Right lung (tissue), 5 donors: ENCODE results near the gene SLIT3. TPM values are rescaled to one million over a fixed set of nuclear protein-coding genes. Genes with fewer than 3 reads are reported as not detected.
"Not testable (repeated sequence)": the region's sequence is repeated elsewhere in the genome, so short reads cannot be mapped to it uniquely, and the experiment has no call there.

ENCODE experiments used
- DNase-seq, 2 donors: peaks; one replicate each; pipeline ENCODE4 v3.0.0-alpha.2; 2013
- polyA plus RNA-seq, 5 donors: library from polyadenylated mRNA; unstranded; fragments of 120-200 nt; gene quantifications; one replicate each; pipeline versions ENCODE4 v1.2.1 to v1.2.3, GENCODE V29; 2013; ENCODE audit warnings: inconsistent platforms in 1 of 5, low replicate concordance in 1 of 5; ENCODE audit not compliant: insufficient read length in 5 of 5, insufficient read depth in 1 of 5

The SLIT3 gene
- polyA plus RNA-seq, 5 donors = 29.5 to 51.0 (median 42.9) TPM

DNA sequence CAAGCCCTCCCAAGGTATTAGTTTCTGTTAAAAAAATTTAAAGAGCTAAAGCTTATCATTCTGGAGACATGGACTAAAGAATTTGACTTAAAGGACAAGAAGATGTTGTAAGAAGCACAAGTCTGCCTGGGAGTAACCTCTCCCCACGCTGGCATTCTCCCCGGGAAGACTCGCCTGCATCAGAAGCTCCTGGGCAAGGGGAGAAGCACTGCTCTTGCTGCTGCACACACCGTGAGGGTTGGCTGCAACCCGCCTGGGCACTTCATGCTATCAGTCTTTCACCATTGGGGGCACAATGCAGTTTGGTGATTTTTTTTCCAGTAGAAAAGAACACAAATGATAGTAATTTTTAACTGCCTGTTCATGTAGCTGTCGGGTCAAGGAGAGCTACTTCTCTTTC, 529.3 kb downstream of the SLIT3 start:
- no peak for DNase-seq

DNA sequence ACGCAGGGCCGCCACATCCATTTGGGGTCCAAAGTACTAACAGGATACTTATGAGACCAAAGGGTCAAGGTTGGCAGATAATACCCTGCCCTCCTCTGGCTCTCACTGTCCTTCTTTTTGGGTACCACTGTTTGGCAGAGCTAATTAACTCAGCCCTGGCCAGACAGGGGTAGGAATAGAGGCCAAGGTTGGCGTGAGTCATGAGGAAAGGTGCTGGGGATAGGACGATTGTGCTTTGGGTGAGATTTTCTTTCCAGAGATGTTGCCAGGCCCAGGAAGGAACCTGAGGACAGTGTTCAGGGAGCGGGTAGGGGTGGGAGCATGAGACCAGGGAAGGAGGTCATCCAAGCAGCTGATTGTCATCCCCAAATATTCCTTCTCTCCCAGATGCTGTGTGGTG, 529.9 kb downstream of the SLIT3 start:
- DNase-seq = no peak

GRCh38 chr5:168770036-168770498, 530.9 kb downstream of the SLIT3 start:
- no peak for DNase-seq

GRCh38 chr5:168768172-168768571, 532.8 kb downstream of the SLIT3 start:
- no peak for DNase-seq

DNA sequence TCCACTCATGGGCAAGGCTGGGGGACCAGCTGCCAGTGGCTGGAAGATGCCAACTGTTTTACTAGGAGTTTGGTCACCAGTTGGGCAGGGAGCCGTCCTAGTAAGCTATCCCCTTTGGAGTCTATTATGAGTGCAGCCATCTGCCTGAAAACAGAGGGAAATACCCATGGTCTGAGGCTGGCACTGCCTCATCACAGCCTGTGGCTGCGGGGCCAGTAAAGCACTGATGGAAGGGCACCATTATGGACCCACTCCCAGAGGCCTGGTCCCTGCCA, 534.6 kb downstream of the SLIT3 start:
- no peak for DNase-seq

GRCh38 chr5:168765551-168766425, 535.2 kb downstream of the SLIT3 start:
- peak in 1 of 2 donors; percentile 5 for DNase-seq

DNA sequence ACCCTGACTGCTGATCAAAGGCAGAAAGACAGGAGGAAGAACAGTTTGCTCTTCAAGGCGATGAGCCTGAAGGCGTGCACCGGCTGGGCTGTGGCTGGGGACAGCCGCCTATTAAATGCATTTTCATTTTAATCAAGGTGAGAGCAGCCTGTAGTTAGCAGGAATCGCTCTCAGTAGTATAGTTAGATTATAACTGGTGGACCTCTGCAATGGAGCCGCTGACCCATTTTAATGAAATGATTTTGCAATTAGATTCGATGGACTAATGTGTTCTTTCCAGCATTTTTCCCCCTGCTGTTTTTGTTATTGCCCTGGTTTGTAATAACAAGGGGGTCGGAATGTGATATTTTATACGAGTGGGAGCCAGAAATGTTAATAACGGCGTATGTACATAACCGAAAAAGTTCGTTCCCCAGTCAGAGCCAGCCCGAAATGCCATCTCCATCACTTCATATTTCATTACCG, 535.8 kb downstream of the SLIT3 start:
- DNase-seq = no peak

DNA sequence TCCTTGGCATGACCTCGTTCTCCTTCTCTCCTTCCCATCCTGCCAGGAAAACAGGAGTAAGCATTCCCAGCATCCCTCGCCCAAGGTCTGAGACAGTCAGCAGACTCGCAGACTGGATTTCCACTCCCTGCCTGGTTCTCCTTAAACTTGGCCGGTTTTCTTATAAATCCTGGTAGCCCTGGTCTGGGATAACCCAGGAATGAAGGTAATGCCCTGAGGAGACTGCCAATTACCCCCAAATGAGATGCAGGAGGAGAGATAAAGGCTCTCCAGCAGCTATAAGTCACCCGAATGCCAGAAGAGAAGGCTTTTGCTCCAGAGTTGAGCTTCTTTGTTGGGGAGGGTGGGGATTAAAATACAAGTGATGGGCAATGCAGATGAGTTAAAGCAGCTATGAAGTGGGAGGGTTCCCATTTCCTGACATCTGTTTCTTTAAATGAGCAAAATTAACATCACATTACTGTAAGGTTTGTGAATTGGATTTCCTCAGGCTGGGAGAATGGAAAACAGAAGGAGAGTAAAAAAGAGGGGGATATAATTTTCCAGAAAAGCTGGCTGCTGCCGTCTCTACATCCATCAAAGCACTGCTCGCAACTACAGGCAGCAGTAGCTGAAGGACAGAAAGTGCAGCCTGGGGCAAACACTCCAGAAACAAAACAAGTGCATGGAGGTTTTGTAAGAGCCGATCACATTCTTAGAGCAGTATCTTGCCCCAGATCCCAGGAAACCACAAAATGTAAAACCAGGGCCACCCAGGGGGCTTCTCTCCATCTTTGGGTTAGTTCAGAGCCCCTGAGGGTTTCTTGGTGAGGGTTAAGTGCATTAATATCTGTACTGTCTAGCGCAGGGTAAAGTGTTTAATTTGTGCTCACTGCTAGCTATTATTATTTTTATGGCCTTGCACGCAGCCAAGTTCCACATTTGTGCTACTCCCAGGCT, 544.2 kb downstream of the SLIT3 start:
- no peak for DNase-seq

DNA sequence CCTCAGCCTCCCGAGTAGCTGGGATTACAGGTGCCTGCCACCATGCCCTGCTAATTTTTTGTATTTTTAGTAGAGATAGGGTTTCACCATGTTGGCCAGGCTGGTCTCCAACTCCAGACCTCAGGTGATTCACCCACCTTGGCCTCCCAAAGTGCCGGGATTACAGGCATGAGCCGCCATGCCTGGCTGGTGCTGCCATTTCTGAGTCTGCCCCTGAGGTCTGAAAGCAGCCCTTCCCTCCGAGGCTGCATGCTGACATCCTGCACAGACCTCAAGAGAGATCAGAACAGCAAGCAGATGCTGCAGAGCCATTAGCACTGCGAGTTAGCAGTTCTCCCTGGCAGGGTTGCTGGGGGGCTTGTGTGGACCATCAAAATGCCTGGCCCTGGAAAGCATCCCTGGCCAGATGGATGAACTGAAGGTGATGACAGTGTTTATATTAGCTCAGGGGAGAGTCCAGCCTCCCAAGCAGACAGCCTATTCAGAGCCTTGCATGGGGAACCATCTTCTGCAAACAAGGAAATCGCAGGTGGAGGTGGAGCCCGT, 545.3 kb downstream of the SLIT3 start:
- no peak for DNase-seq

- no peak for DNase-seq
Measured at GRCh38 chr5:168753691-168754254, 547.2 kb downstream of the SLIT3 start.

GRCh38 chr5:168752416-168753190, 548.3 kb downstream of the SLIT3 start:
- no peak for DNase-seq

DNA sequence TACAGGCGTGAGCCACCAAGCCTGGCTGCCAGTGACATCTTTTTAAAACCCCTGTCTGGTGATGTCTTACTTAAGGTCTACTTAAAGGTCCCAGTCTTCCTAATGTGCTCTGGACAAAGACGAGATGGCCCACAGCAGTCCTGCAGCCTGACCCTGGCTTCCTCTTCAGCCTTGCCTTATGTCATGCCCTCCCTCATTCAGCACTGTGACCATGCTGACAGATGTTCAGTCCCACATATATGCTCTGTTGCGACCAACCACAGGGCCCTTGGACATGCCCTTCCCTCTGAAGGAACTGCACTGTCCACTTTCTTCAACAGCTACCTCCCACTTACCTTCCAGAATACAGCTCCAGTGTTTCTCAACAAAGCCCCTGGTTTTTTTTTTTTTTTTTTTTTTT, 548.9 kb downstream of the SLIT3 start:
- DNase-seq = no peak

DNA sequence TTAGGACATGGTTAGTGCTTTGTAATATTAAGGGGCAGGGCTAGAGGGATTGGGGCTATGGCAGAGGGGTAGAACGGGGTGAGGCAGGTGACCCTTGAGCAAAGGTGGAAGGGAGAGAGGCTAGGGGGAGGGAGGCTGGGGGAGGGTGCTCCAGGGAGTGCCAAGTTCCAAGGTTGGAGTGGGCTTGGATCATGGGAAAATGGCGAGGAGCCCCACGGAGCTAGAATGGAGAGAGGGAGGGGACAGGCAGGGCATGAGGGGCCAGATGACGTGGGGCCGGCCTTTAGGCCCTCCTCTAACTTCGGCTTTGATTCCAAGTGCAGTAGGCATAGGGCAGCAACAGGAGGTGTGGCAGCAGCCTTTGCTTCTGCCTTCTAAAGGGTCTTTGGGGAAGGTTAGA, 550.0 kb downstream of the SLIT3 start:
- DNase-seq = no peak

- DNase-seq = no peak
Measured at GRCh38 chr5:168749391-168750100, 551.4 kb downstream of the SLIT3 start.

DNA sequence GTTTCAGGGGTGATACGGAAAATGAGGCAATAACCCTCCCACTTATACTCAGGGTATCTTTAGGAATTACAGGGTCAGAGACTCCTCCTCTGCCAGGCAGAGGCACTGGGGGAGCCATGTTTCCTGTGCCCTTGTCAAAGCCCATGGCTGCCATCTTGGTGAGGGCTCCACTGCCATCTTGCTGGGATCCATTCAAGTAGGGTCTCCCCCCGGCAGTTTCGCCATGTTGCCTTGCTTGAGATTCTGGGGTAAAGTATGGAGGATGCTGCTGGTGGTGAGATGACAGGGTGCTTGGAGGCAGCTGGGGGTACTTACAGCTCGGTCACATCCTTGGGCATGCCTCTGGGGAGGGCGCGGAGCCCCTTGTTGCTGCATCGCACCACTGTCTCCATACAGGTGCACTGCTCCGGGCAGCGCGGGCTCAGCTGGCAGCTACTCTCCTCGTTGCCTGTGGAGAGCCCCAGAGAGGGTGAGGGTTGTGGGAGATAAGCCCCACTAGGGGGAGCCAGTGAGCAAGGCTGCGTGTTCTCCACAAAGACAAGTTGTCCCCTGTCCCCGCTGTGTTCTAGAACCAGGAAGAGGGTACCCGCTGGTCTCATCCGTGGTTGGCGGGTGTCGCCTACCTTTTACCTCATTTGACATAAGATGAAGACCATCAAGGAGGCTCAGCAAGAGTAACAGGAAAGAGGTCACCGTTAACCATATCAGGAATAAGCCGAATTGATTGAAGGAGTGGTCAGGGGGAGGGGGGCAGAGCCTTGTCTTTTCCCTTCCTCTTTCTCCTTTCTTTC, 552.8 kb downstream of the SLIT3 start:
- DNase-seq = no peak

- no peak for DNase-seq
Measured at GRCh38 chr5:168746893-168747640, 553.9 kb downstream of the SLIT3 start.

GRCh38 chr5:168746126-168746892, 554.6 kb downstream of the SLIT3 start:
- not testable (repeated sequence) for DNase-seq

GRCh38 chr5:168743617-168744016, 557.3 kb downstream of the SLIT3 start:
- DNase-seq = no peak
